ENCODE results near the gene RNGTT.
"Not testable (repeated sequence)": the region's sequence is repeated elsewhere in the genome, so short reads cannot be mapped to it uniquely, and the experiment has no call there.

The RNGTT gene

GRCh38 chr6:88785478-88785877, 177.9 kb downstream of the RNGTT start:
- no peak for FAIRE-seq

GRCh38 chr6:88780714-88781389, 182.6 kb downstream of the RNGTT start:
- FAIRE-seq, result peak; percentile 89

GRCh38 chr6:88775866-88776571, 187.4 kb downstream of the RNGTT start:
- FAIRE-seq, result no peak

GRCh38 chr6:88768114-88768513, 195.3 kb downstream of the RNGTT start:
- FAIRE-seq, result not testable (repeated sequence)

GRCh38 chr6:88764081-88764480, 199.3 kb downstream of the RNGTT start:
- no peak for FAIRE-seq

- FAIRE-seq, result no peak
These were observed 200.3 kb downstream of the RNGTT start for GRCh38 chr6:88763160-88763559.

GRCh38 chr6:88761237-88762031, 202.0 kb downstream of the RNGTT start:
- FAIRE-seq, result no peak

- no peak for FAIRE-seq
These were observed 203.3 kb downstream of the RNGTT start for GRCh38 chr6:88760091-88760490.

- no peak for FAIRE-seq
These were observed 212.5 kb downstream of the RNGTT start for GRCh38 chr6:88750936-88751335.

- no peak for FAIRE-seq
These were observed 213.6 kb downstream of the RNGTT start for GRCh38 chr6:88749849-88750248.

GRCh38 chr6:88748141-88748540, 215.3 kb downstream of the RNGTT start:
- no peak for FAIRE-seq

GRCh38 chr6:88741939-88742338, 221.5 kb downstream of the RNGTT start:
- no peak for FAIRE-seq

- FAIRE-seq, result no peak
These were observed 222.3 kb downstream of the RNGTT start for GRCh38 chr6:88741071-88741470.

GRCh38 chr6:88734544-88734943, 228.9 kb downstream of the RNGTT start:
- FAIRE-seq, result no peak

- no peak for FAIRE-seq
These were observed 232.8 kb downstream of the RNGTT start for GRCh38 chr6:88730611-88731011.

GRCh38 chr6:88728756-88729155, 234.7 kb downstream of the RNGTT start:
- no peak for FAIRE-seq

- not testable (repeated sequence) for FAIRE-seq
These were observed 237.0 kb downstream of the RNGTT start for GRCh38 chr6:88726409-88726808.

GRCh38 chr6:88725111-88725975, 238.1 kb downstream of the RNGTT start:
- FAIRE-seq, result no peak

- FAIRE-seq, result no peak
These were observed 240.7 kb downstream of the RNGTT start for GRCh38 chr6:88722686-88723085.

GRCh38 chr6:88716399-88716798, 247.0 kb downstream of the RNGTT start:
- FAIRE-seq, result not testable (repeated sequence)

- FAIRE-seq, result no peak
These were observed 251.0 kb downstream of the RNGTT start for GRCh38 chr6:88712243-88712936.

GRCh38 chr6:88709819-88710246, 253.6 kb downstream of the RNGTT start:
- no peak for FAIRE-seq

Measured in G401.6 (cell line).